Right forelimb (tissue), 1 donor: ENCODE measurements around the gene RITA1.

Experiments used
- DNase-seq: peaks from one replicate; pipeline ENCODE4 v3.0.0-alpha.2; 2018

The RITA1 gene

DNA sequence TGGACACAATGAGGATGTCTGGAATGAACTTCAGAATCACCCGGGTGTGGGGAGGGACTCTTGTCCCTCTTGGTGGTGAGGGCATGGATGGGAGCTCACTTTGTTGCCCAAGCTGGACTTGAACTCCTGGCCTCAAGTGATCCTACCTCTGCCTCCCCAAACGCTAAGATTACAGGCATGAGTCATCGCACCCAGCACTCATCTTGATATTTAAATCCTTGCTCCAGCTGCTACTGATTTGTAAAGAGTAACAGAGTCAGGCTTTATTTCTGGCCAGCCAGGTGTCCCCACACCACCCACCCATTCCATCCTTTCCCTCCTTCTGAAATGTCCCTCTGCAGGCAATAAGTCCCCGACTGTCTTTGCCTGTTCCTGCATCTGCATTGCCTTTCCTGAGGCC is 5.2 kb upstream of the RITA1 start:
- no peak for DNase-seq

DNA sequence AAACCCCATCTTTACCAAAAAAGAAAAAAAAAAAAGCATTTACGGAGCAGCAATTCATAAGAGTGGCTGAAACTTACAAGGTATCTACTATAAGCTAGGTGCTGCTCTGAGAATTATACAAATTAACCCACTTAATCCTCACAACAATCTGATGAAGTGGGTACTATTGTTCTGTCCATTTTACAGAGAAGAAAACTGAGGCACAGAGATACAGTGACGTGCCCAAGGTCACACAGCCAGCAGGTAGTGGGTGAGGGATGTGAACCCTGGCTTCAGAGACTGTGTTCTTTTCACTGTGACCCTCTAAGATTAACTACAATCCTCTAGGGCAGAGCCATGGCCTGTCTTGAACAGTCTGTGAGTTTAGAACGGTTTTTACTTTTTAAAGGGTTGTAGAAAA is 3.5 kb upstream of the RITA1 start:
- DNase-seq = no peak

GRCh38 chr12:113183030-113183589 is 2.4 kb upstream of the RITA1 start:
- no peak for DNase-seq

- DNase-seq = no peak
Observed at GRCh38 chr12:113184098-113184899, 1.2 kb upstream of the RITA1 start.

- peak; percentile 94 for DNase-seq
Observed at GRCh38 chr12:113184900-113185179, 681 bp upstream of the RITA1 start.

DNA sequence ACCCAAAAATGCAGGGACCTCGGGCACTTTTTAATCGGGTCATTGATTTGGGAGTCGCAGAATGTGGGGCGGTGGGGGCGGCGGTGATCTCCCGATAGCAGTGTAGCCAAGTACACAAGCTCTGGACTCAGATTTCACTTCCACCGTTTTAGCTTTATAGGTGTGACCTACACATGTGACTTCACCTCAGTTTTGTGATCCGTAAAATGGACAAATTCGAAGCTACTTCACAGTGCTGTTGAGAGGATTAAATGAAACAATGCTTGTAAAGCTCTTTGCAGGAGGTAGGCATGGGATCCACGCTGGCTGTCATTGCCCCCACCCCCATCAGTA is 478 bp downstream of the RITA1 start:
- no peak for DNase-seq

- DNase-seq = no peak
Observed at GRCh38 chr12:113186666-113187325, 1.3 kb downstream of the RITA1 start.

DNA sequence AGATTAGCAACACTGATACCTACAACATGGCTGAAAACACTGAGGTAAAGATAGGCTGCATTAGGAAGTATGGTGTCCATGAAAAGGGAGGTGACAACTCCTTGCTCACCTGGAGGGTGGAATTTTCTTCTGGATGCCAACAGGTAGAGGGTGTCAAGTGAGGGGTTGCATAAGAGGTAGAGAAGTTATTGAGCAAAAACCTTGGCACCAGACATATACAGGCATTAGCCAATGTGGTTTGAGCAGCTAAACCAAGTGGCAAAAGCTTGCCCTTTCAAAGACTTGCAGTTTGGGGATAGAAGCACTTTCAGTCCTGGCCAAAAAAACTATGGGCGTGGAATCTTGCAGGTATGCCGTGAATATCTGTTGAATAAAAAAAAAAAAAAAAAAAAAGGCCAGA is 3.8 kb downstream of the RITA1 start:
- DNase-seq = no peak

DNA sequence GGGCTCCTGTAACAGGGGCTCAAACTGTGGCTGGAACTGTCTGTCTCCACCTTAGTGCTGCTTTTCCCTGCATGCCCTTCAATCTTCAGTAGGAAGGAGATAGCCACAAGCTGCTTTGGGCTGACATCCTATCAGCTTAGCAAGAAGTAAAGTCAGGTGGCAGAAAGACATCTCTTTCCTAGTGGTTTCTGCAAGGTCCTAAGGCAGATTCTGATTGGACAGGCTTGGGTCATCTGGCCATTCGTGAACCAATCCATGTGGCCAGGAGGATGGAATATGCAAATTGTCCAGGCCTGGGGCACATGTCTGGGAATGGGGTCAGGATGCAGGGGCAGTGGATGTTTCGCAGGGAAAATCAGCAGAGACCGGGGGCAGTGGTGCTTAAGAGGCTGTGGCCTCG is 5.2 kb downstream of the RITA1 start:
- no peak for DNase-seq

GRCh38 chr12:113191227-113191626 is 5.7 kb downstream of the RITA1 start:
- DNase-seq = no peak

GRCh38 chr12:113194971-113195391 is 9.5 kb downstream of the RITA1 start:
- no peak for DNase-seq

DNA sequence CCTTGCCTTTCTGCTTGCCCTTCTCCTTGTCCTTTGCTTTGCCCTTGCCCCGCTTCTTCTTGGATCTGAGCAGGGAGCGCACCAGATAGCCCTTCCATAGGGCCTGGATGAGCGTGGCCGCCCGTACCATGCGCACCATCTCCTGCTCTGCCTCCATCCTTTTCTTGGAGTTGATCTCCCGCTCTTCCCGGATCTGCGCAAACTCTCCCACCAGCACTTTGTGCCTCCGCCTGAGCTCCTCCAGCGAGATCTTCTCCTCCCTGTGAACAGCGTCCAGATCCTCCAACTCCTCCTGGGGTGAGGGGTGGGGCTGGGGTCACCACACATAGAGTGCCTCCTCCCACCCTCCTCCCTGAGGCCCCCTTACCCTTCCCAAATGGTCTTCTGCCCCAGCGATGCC is 10.1 kb downstream of the RITA1 start:
- DNase-seq = no peak

GRCh38 chr12:113196582-113196981 is 11.1 kb downstream of the RITA1 start:
- no peak for DNase-seq

DNA sequence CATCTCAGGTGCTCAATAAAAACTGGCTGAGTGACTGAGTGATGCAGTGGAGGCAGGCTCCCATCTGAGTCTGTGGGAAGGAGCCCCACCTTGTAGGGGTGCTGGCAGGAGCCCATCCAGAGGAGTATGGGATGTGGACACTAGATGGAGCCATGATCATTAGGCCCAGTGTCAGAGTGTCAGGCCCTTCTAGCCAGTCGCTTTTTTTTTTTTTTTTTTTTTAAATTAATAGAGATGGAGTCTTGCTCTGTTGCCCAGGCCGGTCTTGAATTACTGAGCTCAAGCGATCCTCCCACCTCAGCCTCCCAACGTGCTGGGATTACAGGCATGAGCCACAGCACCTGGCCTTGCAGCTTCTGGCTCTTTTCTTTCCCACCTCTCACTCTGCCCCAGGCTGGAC is 11.5 kb downstream of the RITA1 start:
- DNase-seq = peak; percentile 72

GRCh38 chr12:113197518-113198077 is 12.1 kb downstream of the RITA1 start:
- DNase-seq = no peak

DNA sequence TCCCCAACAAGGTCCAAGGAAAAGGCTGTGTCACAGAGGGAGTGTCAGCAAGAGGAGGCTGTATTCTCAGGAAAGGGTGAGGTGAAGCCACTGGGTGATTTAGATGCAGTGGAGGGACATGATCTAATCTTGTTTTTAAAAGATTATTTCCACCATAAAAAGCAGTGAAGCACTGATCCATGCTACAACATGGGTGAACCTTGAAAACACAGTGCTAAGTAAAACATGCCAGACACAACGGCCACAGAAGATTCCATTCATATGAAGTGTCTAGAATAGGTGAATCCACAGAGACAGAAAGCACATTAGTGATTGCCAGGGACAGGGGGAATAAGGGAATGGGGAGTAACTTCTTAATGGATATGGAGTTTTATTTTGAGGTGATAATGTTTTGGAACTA is 12.8 kb downstream of the RITA1 start:
- no peak for DNase-seq

- DNase-seq = no peak
Observed at GRCh38 chr12:113200021-113200797, 14.7 kb downstream of the RITA1 start.

- no peak for DNase-seq
Observed at GRCh38 chr12:113201187-113202177, 16.0 kb downstream of the RITA1 start.

DNA sequence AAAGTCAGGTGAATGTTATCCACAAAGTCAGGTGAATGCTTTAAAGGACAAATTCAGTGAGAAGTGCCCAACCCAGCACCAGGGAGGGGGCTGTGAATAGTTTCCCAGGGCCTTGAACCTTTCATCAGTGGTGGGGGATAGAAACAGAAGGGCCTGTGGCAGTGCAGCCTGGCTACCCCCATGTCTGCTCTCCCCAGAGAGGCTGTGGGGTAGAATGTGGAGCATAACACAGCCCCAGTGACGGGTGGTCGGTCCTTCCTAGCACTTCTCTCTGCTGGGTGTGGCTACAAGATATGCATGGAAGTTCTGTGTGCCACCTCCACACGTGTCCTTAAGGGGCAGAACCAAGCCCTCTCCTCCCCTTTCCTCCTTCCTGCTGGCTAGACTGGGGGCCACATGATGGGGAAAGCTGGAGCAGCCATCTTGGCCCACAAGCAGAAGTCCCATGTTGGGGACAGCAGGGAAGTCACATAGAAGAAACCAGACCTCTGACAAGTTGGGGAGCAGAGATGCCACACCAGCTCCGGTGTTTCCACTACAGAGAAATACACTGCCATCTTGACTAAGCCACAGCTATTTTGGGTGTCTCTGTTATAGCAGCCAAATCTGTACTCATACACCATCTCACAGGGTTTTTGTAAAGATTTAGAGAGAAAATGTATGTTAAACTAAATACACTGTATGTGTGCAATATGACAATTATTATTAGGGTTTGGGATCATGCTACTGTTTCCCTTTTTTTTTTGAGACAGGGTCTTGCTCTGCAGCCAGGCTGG is 17.0 kb downstream of the RITA1 start:
- DNase-seq = no peak

GRCh38 chr12:113203852-113204760 is 18.6 kb downstream of the RITA1 start:
- DNase-seq = no peak
